ENCODE data around the gene SMIM13. TPM values are rescaled to one million over a fixed set of nuclear protein-coding genes. Genes with fewer than 3 reads are reported as not detected.

SMIM13 gene
- total RNA-seq, 1 donor: 15.5 TPM

DNA sequence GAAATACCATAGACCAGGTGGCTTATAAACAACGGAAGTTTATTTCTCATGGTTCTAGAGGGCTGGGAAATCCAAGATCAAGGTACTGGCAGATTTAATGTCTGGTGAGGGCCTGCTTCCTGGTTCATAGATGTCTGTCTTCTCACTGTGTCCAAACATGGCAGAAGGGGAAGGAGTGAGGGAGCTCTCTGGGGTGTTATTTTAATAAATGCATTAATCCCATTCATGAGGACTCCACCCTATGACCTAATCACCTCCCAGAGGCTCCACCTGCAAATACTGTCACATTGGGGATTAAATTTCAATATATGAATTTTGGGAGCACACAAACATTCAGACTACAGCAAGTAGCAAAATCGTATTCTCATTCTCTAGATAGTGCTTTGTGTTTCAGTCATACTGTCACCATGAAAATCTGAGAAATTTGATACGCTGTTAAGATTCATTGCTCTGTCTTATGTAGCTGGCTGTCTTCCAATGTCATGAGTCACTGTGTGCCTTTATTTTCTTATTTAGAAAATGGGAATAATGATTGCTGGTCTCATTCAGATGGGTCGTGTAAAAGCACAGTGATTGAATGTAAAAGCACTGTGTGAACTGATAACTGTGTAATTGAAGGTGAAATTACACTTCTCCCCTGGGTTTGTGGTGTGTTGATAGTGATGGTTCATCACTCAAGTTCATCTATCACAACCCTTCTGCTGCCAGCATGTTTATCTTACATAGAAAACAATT is 26.8 kb downstream of the SMIM13 start:
- no peak for TF ChIP-seq CTCF (IDR thresholded peaks at IDR 0.05; ENCODE audit: insufficient read depth, low read depth, low read length)
- H3K4me3 ChIP-seq (ENCODE audit: low read depth, low read length): no peak overlapping the region
- no peak for DNase-seq (ENCODE audit: low read depth)

DNA sequence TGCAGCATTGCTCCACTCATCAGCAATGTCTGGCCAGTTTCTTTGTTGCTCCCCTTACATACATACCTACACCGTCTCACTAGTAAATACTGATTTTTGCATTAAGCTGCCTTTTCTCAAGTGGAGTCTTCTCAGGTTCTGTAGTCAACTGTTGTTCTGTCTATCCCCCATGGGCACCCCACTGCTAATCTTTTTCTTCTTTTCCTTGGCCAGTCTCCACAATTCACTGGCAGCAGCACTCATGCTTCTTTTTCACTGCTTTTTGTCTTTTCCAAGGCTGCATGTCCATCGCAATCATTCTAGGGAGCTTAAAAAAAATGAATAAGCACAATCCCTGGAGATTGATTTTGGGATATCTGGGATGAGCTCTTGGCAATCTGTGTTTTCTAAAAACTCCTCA is 28.2 kb downstream of the SMIM13 start:
- no peak for TF ChIP-seq CTCF (IDR thresholded peaks at IDR 0.05; ENCODE audit: insufficient read depth, low read depth, low read length)
- DNase-seq (ENCODE audit: low read depth): no peak
- H3K4me3 ChIP-seq (ENCODE audit: low read depth, low read length): no peak overlapping the region

DNA sequence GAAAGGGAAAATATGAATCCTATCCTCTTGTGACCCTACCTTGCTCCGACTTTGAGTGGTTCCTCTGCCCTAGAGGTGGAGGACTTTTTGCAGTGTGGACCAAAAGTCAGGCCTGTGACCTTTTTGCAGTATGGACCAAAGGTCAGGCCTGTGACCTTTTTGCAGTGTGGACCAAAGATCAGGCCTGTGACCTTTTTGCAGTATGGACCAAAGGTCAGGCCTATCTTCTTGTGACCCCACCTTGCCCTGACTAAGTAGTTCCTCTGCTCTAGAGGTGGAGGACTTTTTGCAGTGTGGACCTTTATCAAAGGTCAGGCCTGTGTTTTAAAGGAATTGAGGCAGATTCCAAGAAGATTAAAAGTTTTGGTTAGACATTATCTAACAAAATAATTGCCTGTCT is 28.7 kb downstream of the SMIM13 start:
- no peak overlapping the region for H3K4me3 ChIP-seq (ENCODE audit: low read depth, low read length)
- no peak for DNase-seq (ENCODE audit: low read depth)
- TF ChIP-seq CTCF (IDR thresholded peaks at IDR 0.05; ENCODE audit: insufficient read depth, low read depth, low read length): no peak

- no peak for DNase-seq (ENCODE audit: low read depth)
- peak; percentile 20 for TF ChIP-seq CTCF (IDR thresholded peaks at IDR 0.05; ENCODE audit: insufficient read depth, low read depth, low read length)
- no peak overlapping the region for H3K4me3 ChIP-seq (ENCODE audit: low read depth, low read length)
These were observed 30.3 kb downstream of the SMIM13 start for GRCh38 chr6:11123978-11124377.

DNA sequence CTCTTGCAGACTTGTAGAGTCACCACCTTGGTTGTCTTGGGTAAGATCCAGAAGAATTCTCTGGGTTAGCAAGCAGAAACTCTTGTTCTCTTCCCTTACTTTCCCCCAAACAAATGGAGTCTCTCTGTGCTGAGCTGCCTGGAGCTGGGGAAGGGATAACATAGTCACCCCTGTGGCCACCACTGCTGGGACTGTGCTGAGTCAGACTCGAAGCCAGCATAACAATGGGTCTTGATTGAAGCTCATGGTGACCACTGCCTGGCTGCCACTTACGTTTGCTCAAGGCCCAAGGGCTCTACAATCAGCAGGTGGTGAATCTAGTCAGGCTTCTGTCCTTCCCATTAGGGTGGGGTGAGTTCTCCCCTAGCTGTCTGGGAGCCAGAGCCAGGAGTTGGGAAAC is 33.2 kb downstream of the SMIM13 start:
- no peak for DNase-seq (ENCODE audit: low read depth)
- TF ChIP-seq CTCF (IDR thresholded peaks at IDR 0.05; ENCODE audit: insufficient read depth, low read depth, low read length): no peak
- no peak overlapping the region for H3K4me3 ChIP-seq (ENCODE audit: low read depth, low read length)

GRCh38 chr6:11128608-11129007 is 35.0 kb downstream of the SMIM13 start:
- no peak for DNase-seq (ENCODE audit: low read depth)
- H3K4me3 ChIP-seq (ENCODE audit: low read depth, low read length): no peak overlapping the region
- TF ChIP-seq CTCF (IDR thresholded peaks at IDR 0.05; ENCODE audit: insufficient read depth, low read depth, low read length): no peak

Measured in fibroblast of villous mesenchyme (primary cell).